ENCODE results near the gene CTPS1. TPM values are rescaled to one million over a fixed set of nuclear protein-coding genes. Genes with fewer than 3 reads are reported as not detected.

The CTPS1 gene
- total RNA-seq, 1 donor from 2014 or later: 60.5 TPM

DNA sequence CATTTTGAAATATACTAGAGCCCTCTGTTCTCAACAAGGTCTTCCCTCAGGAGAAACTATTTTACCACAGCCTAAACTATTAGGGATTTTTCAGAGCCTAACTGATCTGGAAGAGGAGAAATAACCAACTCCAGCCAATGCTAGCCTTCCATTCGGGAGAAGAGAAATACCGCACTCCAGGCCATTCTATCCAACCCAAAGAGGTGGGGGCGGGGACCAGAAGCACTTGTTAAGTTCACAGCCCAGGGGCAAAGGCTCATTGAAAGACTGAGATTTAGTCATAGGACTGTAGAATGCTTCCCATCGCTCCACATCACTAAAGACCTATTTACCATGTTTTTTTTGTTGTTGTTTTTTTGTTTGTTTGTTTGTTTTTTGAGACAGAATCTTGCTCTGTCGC lies 77.4 kb downstream of the CTPS1 start:
- no peak overlapping the region for H3K27ac Mint-ChIP-seq
- TF ChIP-seq, protein P1, sequence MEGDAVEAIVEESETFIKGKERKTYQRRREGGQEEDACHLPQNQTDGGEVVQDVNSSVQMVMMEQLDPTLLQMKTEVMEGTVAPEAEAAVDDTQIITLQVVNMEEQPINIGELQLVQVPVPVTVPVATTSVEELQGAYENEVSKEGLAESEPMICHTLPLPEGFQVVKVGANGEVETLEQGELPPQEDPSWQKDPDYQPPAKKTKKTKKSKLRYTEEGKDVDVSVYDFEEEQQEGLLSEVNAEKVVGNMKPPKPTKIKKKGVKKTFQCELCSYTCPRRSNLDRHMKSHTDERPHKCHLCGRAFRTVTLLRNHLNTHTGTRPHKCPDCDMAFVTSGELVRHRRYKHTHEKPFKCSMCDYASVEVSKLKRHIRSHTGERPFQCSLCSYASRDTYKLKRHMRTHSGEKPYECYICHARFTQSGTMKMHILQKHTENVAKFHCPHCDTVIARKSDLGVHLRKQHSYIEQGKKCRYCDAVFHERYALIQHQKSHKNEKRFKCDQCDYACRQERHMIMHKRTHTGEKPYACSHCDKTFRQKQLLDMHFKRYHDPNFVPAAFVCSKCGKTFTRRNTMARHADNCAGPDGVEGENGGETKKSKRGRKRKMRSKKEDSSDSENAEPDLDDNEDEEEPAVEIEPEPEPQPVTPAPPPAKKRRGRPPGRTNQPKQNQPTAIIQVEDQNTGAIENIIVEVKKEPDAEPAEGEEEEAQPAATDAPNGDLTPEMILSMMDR (conservative IDR thresholded peaks at IDR 0.05): no peak
- no peak for DNase-seq (ENCODE audit: extremely low spot score, unreplicated experiment)
- no peaks in the 10 kb centered on the region for H3K4me1 Mint-ChIP-seq (ENCODE audit: unreplicated experiment)
- H3K4me3 Mint-ChIP-seq: no peak overlapping the region
- peaks cover 9% of the 10 kb centered on the region for H3K9me3 Mint-ChIP-seq
- no peaks in the 10 kb centered on the region for H3K27me3 Mint-ChIP-seq
- peaks cover 54% of the 10 kb centered on the region for H3K36me3 Mint-ChIP-seq

Other genes starting within 250 kb of the CTPS1 start
- 0.85 and 1.1 TPM in 2 replicates for gene KCNQ4, start 195.9 kb upstream of the CTPS1 start, total RNA-seq (ENCODE audit: low replicate concordance)
- 101 and 207 TPM in 2 replicates for gene CITED4, start 117.3 kb upstream of the CTPS1 start, total RNA-seq (ENCODE audit: low replicate concordance)
- 0.14 and 0.60 TPM in 2 replicates for gene SLFNL1, start 42.0 kb downstream of the CTPS1 start, total RNA-seq (ENCODE audit: low replicate concordance)

Data from type B pancreatic cell (in vitro differentiated cells).